Brain microvascular endothelial cell (primary cell): ENCODE data around the gene POLR3A.

Experiments
- DNase-seq: peaks from one replicate; pipeline ENCODE4 v3.0.0-alpha.2; 2020
- H3K27ac ChIP-seq: fragments of 250-450 bp; sonication (Bioruptor Pico); 2 replicates; pipeline ENCODE4 v1.5.1; 2020; ENCODE audit warnings: mild to moderate bottlenecking, moderate library complexity
- H3K27me3 ChIP-seq: fragments of 250-450 bp; sonication (Bioruptor Pico); replicated peaks from 2 replicates; pipeline ENCODE4 v1.5.1; 2020; ENCODE audit warnings: mild to moderate bottlenecking
- H3K36me3 ChIP-seq: fragments of 250-450 bp; sonication (Bioruptor Pico); replicated peaks from 2 replicates; pipeline ENCODE4 v1.5.1; 2020; ENCODE audit warnings: mild to moderate bottlenecking
- H3K4me3 ChIP-seq: 2 replicates; pipeline ENCODE4 v1.5.1; 2011; ENCODE audit warnings: low read depth, mild to moderate bottlenecking, control low read depth, low read length, moderate library complexity
- CTCF ChIP-seq: IDR thresholded peaks from 2 replicates; pipeline ENCODE4 v1.5.1; 2011; ENCODE audit warnings: low read depth, mild to moderate bottlenecking, moderate library complexity, low read length, control low read depth, inconsistent platforms; ENCODE audit errors: missing control alignments
- in situ Hi-C: cut with HindIII; loops from 2 replicates; pipeline ENCODE4 v1.10.0; 2017; ENCODE audit warnings: low sequenced_read_pairs, low pct_ligation_motif_present

POLR3A gene

GRCh38 chr10:77959384-77959783 lies 69.9 kb downstream of the POLR3A start:
- no peak for TF ChIP-seq CTCF
- no peak for DNase-seq
- Histone ChIP-seq H3K27me3 (no peaks in the 10 kb centered on the region), H3K27ac (no peak overlapping the region), H3K4me3 (no peak overlapping the region), H3K36me3 (no peaks in the 10 kb centered on the region)
- in situ Hi-C loops: no loop called here

- Histone ChIP-seq H3K4me3 (no peak overlapping the region), H3K36me3 (no peaks in the 10 kb centered on the region), H3K27me3 (no peaks in the 10 kb centered on the region), H3K27ac (no peak overlapping the region)
- TF ChIP-seq CTCF: no peak
- DNase-seq: no peak
- in situ Hi-C loops: no loop called here
These were observed 74.2 kb downstream of the POLR3A start for GRCh38 chr10:77955136-77955535.

- TF ChIP-seq CTCF: no peak
- Histone ChIP-seq H3K36me3 (no peaks in the 10 kb centered on the region), H3K27me3 (no peaks in the 10 kb centered on the region), H3K27ac (no peak overlapping the region), H3K4me3 (no peak overlapping the region)
- DNase-seq: peak; percentile 42
- in situ Hi-C loops: no loop called here
These were observed 80.1 kb downstream of the POLR3A start for GRCh38 chr10:77949167-77949566.

GRCh38 chr10:77946084-77946483 lies 83.2 kb downstream of the POLR3A start:
- Histone ChIP-seq H3K27ac (no peak overlapping the region), H3K36me3 (no peaks in the 10 kb centered on the region), H3K27me3 (no peaks in the 10 kb centered on the region), H3K4me3 (no peak overlapping the region)
- no peak for DNase-seq
- in situ Hi-C loops: no loop called here
- no peak for TF ChIP-seq CTCF

GRCh38 chr10:77944519-77944918 lies 84.8 kb downstream of the POLR3A start:
- Histone ChIP-seq H3K4me3 (no peak overlapping the region), H3K36me3 (no peaks in the 10 kb centered on the region), H3K27me3 (no peaks in the 10 kb centered on the region), H3K27ac (peak overlapping the region; percentile 48)
- TF ChIP-seq CTCF: no peak
- peak; percentile 74 for DNase-seq
- in situ Hi-C loops: no loop called here

GRCh38 chr10:77943121-77943901 lies 86.0 kb downstream of the POLR3A start:
- Histone ChIP-seq H3K27ac (peak overlapping the region; percentile 5), H3K36me3 (no peaks in the 10 kb centered on the region), H3K27me3 (no peaks in the 10 kb centered on the region), H3K4me3 (no peak overlapping the region)
- in situ Hi-C loops: no loop called here
- DNase-seq: peak; percentile 52
- no peak for TF ChIP-seq CTCF
